Right lobe of liver (tissue), 6 donors: ENCODE results near the gene CACNA1E. TPM values are rescaled to one million over a fixed set of nuclear protein-coding genes. Genes with fewer than 3 reads are reported as not detected.

ENCODE experiments used
- ATAC-seq, 4 donors: fragments of 200-7000 bp; cut with Tn5 transposase; one replicate each; pipeline ENCODE4 v1.9.1; 2020; ENCODE audit warnings: mild to moderate bottlenecking in 4 of 4, moderate library complexity in 4 of 4
- DNase-seq, 3 donors: peaks; one replicate each; pipeline ENCODE4 v3.0.0-alpha.2; 2020
- H3K27ac ChIP-seq, 3 donors: fragments of 200-600 bp; one replicate each; pipeline ENCODE4 v1.8.0; 2022
- H3K27me3 ChIP-seq, 2 donors: fragments of 200-600 bp; one replicate each; pipeline ENCODE4 v1.8.0; 2022
- H3K36me3 ChIP-seq, 4 donors: fragments of 200-600 bp; sonication (generic) in 1 of 4; one replicate each; pipeline versions ENCODE4 v1.5.1 to v1.8.0; 2017 to 2022; ENCODE audit warnings: control low read depth in 1 of 4
- H3K4me1 ChIP-seq, 4 donors: fragments of 200-600 bp; sonication (generic) in 1 of 4; one replicate each; pipeline versions ENCODE4 v1.5.1 to v1.8.0; 2017 to 2022; ENCODE audit warnings: control low read depth in 1 of 4
- H3K4me3 ChIP-seq, 3 donors: fragments of 200-600 bp; one replicate each; pipeline ENCODE4 v1.8.0; 2022
- H3K9me3 ChIP-seq, 4 donors: fragments of 200-600 bp; sonication (generic) in 1 of 4; one replicate each; pipeline versions ENCODE4 v1.5.1 to v1.8.0; 2017 to 2022; ENCODE audit warnings: control low read depth in 1 of 4
- POLR2A ChIP-seq: fragments of 450-650 bp; IDR thresholded peaks from one replicate; pipeline ENCODE4 v1.6.1; 2017; ENCODE audit warnings: antibody characterized with exemption, mild to moderate bottlenecking
- WGBS: methylation state at CpG from one replicate; pipeline ENCODE4 v1.1.6; 2018; ENCODE audit warnings: low coverage, low lambda C conversion rate; ENCODE audit not compliant: insufficient coverage; ENCODE audit errors: missing lambda C conversion rate; 5-methylcytosine and 5-hydroxymethylcytosine counted together
- intact Hi-C, 2 donors: fragments of 100-400 bp; cut with DNase I; formaldehyde crosslinking; loops; one replicate each; pipeline versions ENCODE4 v1.11.2 to v1.14.1; 2022
- total RNA-seq, 6 experiments: library from RNA; depleted of rRNA in 2 of 6; stranded (reverse); fragments of >200 nt in 2 of 6; fragmentation: NEBNext Ultra II Directional in 3 of 6; extraction: Animal tissue kit (Norgen Biotek cat#: 25700) in 3 of 6; gene quantifications; one replicate each; pipeline versions ENCODE4 v1.1.0 to v1.2.4, GENCODE V29; 2016 to 2023
- TF ChIP-seq, protein P1 (sequence below), 4 donors: fragments of 200-600 bp in 3 of 4; fragments of 450-650 bp in 1 of 4; IDR thresholded peaks; one replicate each; pipeline versions ENCODE4 v1.5.1 to v1.8.0; 2016 to 2022; ENCODE audit warnings: antibody characterized with exemption in 4 of 4, mild to moderate bottlenecking in 2 of 4
- donor health status: DM: no; HTN: yes; CAD: no.
- donor health status: DM: no; HTN: no; CAD: no.
- donor health status: DM: no; HTN: no; CAD: no.
- donor health status: DM: no; HTN: yes; CAD: no.
- donor health status: DM: no; HTN: yes; CAD: no.

Gene CACNA1E
- total RNA-seq, 6 experiments from 2014 or later = 0.05 to 0.09 (median 0.06) TPM; not detected in 2

DNA sequence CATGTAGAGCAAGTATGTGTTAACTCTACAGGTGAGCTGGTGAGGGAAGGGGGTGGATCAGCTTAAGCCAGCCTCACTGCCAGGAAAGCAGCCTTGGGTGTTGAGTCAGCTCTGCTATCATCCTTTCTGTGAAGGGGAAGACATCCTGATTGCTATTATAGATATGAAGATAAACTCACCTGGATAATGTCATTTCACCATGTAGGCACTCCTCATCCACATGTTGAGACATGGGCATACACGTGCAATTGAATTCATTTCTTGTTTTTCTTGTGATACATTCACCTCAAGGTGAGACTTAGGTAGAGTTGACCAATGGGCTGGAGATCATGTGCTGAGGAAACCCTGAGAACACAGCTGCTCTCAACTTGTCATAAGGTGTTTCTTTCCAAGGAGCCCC lies 136.9 kb downstream of the CACNA1E start:
- TF ChIP-seq, protein P1, sequence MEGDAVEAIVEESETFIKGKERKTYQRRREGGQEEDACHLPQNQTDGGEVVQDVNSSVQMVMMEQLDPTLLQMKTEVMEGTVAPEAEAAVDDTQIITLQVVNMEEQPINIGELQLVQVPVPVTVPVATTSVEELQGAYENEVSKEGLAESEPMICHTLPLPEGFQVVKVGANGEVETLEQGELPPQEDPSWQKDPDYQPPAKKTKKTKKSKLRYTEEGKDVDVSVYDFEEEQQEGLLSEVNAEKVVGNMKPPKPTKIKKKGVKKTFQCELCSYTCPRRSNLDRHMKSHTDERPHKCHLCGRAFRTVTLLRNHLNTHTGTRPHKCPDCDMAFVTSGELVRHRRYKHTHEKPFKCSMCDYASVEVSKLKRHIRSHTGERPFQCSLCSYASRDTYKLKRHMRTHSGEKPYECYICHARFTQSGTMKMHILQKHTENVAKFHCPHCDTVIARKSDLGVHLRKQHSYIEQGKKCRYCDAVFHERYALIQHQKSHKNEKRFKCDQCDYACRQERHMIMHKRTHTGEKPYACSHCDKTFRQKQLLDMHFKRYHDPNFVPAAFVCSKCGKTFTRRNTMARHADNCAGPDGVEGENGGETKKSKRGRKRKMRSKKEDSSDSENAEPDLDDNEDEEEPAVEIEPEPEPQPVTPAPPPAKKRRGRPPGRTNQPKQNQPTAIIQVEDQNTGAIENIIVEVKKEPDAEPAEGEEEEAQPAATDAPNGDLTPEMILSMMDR (IDR thresholded peaks at IDR 0.05) = no peak
- TF ChIP-seq POLR2A = no peak
- no peaks in the 10 kb centered on the region for H3K36me3 ChIP-seq
- no peak for ATAC-seq

GRCh38 chr1:181623850-181624249 lies 140.5 kb downstream of the CACNA1E start:
- intact Hi-C loops = no loop called here
- TF ChIP-seq, protein P1 (IDR thresholded peaks at IDR 0.05) = no peak
- TF ChIP-seq POLR2A = no peak
- ATAC-seq (no peak), DNase-seq (no peak)
- Histone ChIP-seq H3K4me3 (no peak overlapping the region), H3K9me3 (no peaks in the 10 kb centered on the region), H3K4me1 (no peaks in the 10 kb centered on the region), H3K36me3 (no peaks in the 10 kb centered on the region), H3K27me3 (no peaks in the 10 kb centered on the region), H3K27ac (no peak overlapping the region)
- 40% methylated on average over 5 of the region's 5 CpGs for WGBS

More for the DNA sequence above, 136.9 kb downstream of the CACNA1E start:
- intact Hi-C loops = no loop called here
- Histone ChIP-seq H3K9me3 (no peaks in the 10 kb centered on the region), H3K27me3 (no peaks in the 10 kb centered on the region), H3K4me1 (no peaks in the 10 kb centered on the region), H3K4me3 (no peak overlapping the region), H3K27ac (no peak overlapping the region)
- DNase-seq = no peak
- WGBS = 57% methylated on average over 1 of the region's 1 CpG

GRCh38 chr1:181626279-181626938 lies 143.1 kb downstream of the CACNA1E start:
- Histone ChIP-seq H3K36me3 (no peaks in the 10 kb centered on the region), H3K27ac (no peak overlapping the region), H3K27me3 (no peaks in the 10 kb centered on the region), H3K4me3 (no peak overlapping the region), H3K4me1 (no peaks in the 10 kb centered on the region), H3K9me3 (no peaks in the 10 kb centered on the region)
- no peak for TF ChIP-seq POLR2A
- TF ChIP-seq, protein P1 (IDR thresholded peaks at IDR 0.05) = no peak
- 48% methylated on average over 5 of the region's 5 CpGs for WGBS
- ATAC-seq (no peak), DNase-seq (no peak)
- intact Hi-C loops = no loop called here

DNA sequence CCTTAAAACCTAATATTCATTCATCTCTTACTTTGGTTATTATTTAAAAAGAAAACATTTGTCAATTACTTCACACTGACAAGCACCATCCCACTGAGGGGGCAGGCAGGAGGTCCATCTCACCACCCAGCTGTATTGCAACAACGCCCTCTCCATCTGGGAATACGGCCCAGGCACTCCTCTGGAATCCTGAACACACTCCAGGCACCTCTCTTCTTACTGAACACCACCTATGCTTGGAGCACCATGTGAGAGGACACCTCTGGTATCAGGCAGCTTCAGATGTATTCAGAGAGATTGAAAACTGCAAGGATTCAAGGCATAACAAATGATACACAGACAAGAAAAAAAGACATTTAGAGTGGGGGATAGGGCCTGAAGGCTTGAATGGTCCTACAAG lies 147.1 kb downstream of the CACNA1E start:
- Histone ChIP-seq H3K27ac (no peak overlapping the region), H3K4me3 (no peak overlapping the region), H3K27me3 (no peaks in the 10 kb centered on the region), H3K36me3 (no peaks in the 10 kb centered on the region), H3K4me1 (no peaks in the 10 kb centered on the region), H3K9me3 (no peaks in the 10 kb centered on the region)
- DNase-seq (no peak), ATAC-seq (no peak)
- WGBS = 43% methylated on average over 2 of the region's 2 CpGs
- intact Hi-C loops = no loop called here
- TF ChIP-seq, protein P1 (IDR thresholded peaks at IDR 0.05) = no peak
- TF ChIP-seq POLR2A = no peak
